NT2/D1 (cell line): ENCODE data around the gene KLHL40.

Experiments used
- SUZ12 ChIP-seq: IDR thresholded peaks from 2 replicates; pipeline ENCODE4 v1.6.1; 2011; ENCODE audit not compliant: insufficient read length, insufficient read depth; ENCODE audit errors: extremely low read depth
- ZNF274 ChIP-seq: IDR thresholded peaks from 2 replicates; pipeline ENCODE4 v1.6.1; 2011; ENCODE audit warnings: mild to moderate bottlenecking, low read depth, low read length

GRCh38 chr3:42700366-42701288 is 15.3 kb downstream of the KLHL40 start:
- TF ChIP-seq ZNF274, result no peak
- TF ChIP-seq SUZ12, result no peak
